Smooth muscle cell of the coronary artery (primary cell): ENCODE data around the gene MAP1A. TPM values are rescaled to one million over a fixed set of nuclear protein-coding genes. Genes with fewer than 3 reads are reported as not detected.

ENCODE experiments used
- total RNA-seq: library from RNA; depleted of rRNA; stranded (reverse); fragments of >200 nt; gene quantifications from 2 replicates; pipeline ENCODE4 v1.2.3, GENCODE V29; 2014; ENCODE audit warnings: low replicate concordance

Gene MAP1A
- 13.8 and 31.1 TPM in 2 replicates for total RNA-seq

DNA sequence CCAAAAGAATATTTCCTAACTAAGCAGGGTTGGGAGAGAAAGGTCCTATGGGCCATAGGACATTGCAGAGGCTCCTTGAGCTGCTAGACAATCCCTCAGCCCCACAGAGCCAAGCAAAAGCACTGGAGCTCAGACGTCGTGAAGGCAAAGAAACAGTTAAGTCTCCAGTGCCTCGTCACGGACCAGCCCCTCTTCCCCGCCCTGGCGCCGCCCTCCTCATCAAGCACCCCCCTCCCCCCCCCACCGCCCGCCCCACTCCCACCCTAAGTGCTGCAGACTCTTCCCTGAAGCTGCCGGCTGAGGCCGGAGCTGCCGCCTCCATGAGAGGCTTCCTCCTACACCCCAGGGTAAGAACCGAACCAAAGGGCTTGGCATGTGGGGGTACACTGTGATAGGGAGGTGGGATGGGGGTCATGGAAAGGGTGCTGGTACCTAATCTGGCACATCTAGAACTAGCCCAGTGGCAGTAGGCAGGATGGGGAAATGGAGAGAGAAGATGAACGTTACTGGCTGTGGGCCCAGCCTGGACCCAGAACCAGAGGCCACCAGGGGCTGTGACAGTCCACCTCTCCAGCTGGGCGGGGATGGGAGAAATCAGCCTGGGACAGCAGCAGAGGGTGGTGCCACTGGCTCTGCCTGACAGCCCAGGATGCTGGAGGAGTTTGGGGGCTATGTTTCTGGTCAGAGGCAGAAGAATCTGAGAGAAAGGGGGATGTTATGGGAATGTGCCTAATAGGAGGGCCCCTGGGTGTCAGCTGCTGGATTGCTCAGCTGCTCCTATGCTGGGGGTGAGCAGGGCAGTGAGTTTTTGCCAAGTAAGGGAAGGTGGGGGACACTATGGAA lies at the start of gene MAP1A:
TSS of gene MAP1A (plus strand) at position 255 of the 843 bp plus-strand sequence. CDS start 3,866 bp downstream, outside the sequence.

DNA sequence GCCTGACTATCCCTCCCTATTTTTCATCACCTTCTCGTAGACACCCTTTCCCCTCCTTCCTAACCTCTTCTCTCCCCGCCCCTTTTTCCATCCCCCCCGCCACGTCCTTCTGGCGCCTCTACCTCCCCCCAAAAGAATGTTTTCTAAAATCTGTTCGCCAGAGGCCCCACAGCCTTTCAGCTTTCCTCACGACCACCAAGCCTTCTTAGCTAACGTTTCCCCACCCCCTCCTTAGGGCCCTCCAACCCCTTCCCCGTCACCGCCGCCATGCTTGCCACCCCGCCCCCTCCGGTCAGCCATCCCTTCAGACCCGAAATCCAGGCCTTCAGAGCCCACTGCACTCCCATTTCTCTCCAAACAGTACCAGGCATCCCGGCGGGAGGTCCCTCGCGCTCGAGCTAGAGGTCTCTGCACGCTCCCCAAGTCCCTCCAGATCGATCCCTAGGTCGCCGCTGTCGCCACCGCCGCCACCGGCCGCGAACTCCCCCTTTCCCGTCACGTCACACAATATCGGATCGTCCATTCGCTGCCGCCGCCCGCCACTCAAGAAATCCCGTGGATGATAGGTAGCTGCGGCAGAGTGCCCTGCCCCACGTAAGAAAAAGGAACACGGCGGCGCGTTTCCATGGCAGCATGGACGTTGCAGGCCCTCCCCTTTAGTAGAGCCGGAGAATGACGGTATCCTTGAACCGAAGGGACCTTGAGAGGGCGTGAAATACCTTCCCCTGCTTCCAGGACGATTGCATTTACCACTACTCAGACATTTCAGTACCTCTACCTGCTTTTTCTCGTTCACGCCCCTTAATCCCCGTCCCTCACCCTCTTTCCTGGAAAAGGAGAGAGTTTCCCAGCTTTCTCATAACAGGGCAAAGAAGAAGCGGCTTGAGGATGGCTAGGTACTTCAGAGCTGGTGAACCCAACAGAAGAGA lies 24.5 kb upstream of the MAP1A start, which contains the start of gene TP53BP1:
TSS of gene TP53BP1 (minus strand) at position 484 of the 929 bp plus-strand sequence. CDS start at position 371, 113 bp downstream.

Other genes with a start within 250 kb of the MAP1A start
- gene TGM7, start 215.4 kb upstream of the MAP1A start, total RNA-seq = not detected in 2 replicates
- 7.3 and 7.8 TPM in 2 replicates for gene LCMT2, start 187.0 kb upstream of the MAP1A start, total RNA-seq
- 10.9 and 16.6 TPM in 2 replicates for gene ZSCAN29, start 146.6 kb upstream of the MAP1A start, total RNA-seq
- 6.1 and 10.1 TPM in 2 replicates for gene TUBGCP4, start 146.5 kb upstream of the MAP1A start, total RNA-seq
- gene TP53BP1, start 24.5 kb upstream of the MAP1A start, total RNA-seq = 51.7 and 57.5 TPM in 2 replicates
- 13.8 and 18.0 TPM in 2 replicates for gene PPIP5K1, start 72.6 kb downstream of the MAP1A start, total RNA-seq
- not detected in 2 replicates for gene CKMT1B, start 76.4 kb downstream of the MAP1A start, total RNA-seq
- under 0.01 TPM in 2 replicates for gene STRC, start 101.2 kb downstream of the MAP1A start, total RNA-seq
- gene CATSPER2, start 131.2 kb downstream of the MAP1A start, total RNA-seq = 0.45 and 0.59 TPM in 2 replicates
- gene CKMT1A, start 176.3 kb downstream of the MAP1A start, total RNA-seq = not detected in 2 replicates
- gene PDIA3, start 228.8 kb downstream of the MAP1A start, total RNA-seq = 97.6 and 143 TPM in 2 replicates